ENCODE data around the gene WDR6. TPM values are rescaled to one million over a fixed set of nuclear protein-coding genes. Genes with fewer than 3 reads are reported as not detected.

Gene WDR6
- total and polyA plus RNA-seq, 5 experiments from 2014 or later, result 96.3 to 351 (median 126) TPM

DNA sequence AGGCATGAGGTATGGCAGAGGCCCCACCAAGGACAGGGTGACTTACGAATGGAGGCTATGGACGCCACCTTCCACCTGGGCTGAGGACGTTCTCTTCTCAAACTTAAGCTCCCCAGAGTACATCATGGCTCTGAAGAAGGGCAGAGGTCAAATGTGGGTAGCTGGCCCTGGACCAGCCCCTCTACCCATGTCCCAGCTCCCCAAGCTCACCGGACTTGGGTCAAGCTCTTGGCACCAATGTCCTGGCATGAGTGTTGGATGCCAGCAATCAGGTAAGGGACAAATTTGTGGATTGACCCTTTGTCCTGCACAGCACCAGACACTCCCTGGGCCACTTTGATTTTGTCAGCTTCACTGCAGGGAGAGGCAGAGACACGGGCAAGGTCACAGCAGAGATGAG is 17.3 kb downstream of the WDR6 start:
- peak overlapping the region in 2 of 10 donors; percentile 33 to 47 for H3K27ac Mint-ChIP-seq
- H3K36me3 Mint-ChIP-seq, result peaks cover 0 to 37% (median 1%) of the 10 kb centered on the region in 3 donors
- DNase-seq (peak in 1 of 10 donors; percentile 41), ATAC-seq (no peak)
- H3K9me3 Mint-ChIP-seq, result no peaks in the 10 kb centered on the region
- peaks cover 24 to 74% (median 61%) of the 10 kb centered on the region in 4 donors for H3K4me1 Mint-ChIP-seq
- POLR2A ChIA-PET, result interaction anchor here (0.5 to 10.8 kb wide), 7 partner anchors 9 to 253 kb away, joined by 3 to 278 read pairs (median 6); partner anchors contain the start of genes P4HTM, QRICH1 and WDR6
- H3K4me3 Mint-ChIP-seq, result peak overlapping the region in 4 of 10 donors; percentile 33 to 99 (median 92)
- H3K27me3 Mint-ChIP-seq, result peaks cover 0 to 1% (median 0%) of the 10 kb centered on the region in 5 donors

DNA sequence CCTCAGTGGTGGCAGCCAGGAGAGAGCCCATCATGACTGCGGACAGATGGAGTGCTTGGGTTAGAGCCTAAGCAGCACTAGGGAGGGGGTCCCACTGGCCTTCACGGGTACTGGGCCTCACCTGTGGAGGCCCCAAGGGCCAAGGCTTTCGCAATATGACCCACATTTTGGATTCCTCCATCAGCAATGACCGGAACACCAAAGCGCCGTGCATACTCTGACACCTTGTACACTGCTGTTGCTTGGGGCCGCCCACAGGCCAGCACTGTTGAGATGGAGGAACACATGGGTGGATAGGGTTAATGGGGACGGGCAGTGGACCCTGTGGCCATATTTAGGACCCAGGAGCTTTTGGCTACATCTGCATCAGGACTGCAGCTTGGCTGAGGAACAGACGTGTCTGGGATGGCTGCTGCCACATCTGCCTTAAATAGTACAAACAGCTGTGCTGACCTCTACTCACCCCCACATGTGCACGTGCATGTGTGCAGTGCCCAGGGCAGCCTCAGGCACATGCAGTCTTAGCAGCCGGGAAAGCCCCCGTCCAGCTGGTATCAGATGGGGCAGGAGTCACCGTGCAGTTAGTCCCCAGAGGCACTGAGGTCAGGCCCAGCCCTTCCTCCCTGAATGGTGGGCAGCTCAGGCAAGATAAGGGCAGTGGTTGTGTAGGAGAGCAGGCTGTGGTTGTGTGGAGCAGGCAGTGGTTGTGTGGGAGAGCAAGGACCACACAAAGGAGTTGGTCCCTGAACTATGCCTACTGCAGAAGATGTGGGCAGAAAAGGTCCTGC is 18.0 kb downstream of the WDR6 start:
- POLR2A ChIA-PET, result interaction anchor here (0.6 to 10.8 kb wide), 6 partner anchors 10 to 253 kb away, joined by 4 to 278 read pairs (median 40); partner anchors contain the start of genes P4HTM and WDR6
- peaks cover 0 to 38% (median 1%) of the 10 kb centered on the region in 3 donors for H3K36me3 Mint-ChIP-seq

DNA sequence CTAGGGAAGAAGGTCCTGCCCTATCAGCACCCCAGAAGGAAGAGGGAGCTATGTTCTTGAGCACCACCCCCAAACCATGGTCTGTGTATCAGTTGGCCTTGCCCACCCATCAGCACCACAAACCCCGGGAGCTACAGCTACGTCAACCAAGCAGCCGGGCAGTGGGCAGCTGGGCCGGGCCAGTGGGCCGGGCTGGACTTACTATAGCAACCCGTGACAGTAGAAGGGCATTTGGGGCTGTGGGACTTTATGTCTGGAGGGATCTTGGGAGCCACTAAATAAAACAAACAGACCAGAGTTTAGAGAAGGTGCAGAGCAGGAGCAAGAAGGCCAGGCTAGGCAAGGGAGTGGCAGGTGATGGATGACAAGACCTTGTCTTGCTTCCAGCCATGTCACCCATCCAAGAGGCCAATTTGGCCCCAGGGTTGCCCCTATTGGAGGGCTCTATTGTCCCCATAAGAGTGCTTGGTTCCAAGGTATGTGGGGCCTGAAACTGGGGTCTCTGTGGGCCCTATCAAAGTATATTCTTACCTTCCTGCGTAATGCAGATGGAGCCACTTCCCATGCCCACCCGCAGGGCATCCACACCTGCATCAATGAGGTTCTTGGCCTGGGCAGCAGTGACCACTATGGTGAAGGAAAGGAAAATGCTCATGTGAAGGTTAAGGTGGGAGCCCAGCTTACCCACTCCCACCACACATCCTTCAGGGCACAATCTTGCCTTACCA is 18.8 kb downstream of the WDR6 start:
- peak in 1 of 10 donors; percentile 36 for DNase-seq
- H3K36me3 Mint-ChIP-seq, result peaks cover 0 to 46% (median 1%) of the 10 kb centered on the region in 3 donors

More for the DNA sequence above, 18.0 kb downstream of the WDR6 start:
- Mint-ChIP-seq H3K27ac (peak overlapping the region in 7 of 10 donors; percentile 29 to 75 (median 38)), H3K4me3 (peak overlapping the region in 2 of 10 donors; percentile 28 to 51), H3K4me1 (peaks cover 25 to 73% (median 57%) of the 10 kb centered on the region in 4 donors), H3K27me3 (peaks cover 0 to 1% (median 0%) of the 10 kb centered on the region in 5 donors), H3K9me3 (no peaks in the 10 kb centered on the region)
- ATAC-seq, result no peak
- peak in 1 of 10 donors; percentile 60 for DNase-seq

DNA sequence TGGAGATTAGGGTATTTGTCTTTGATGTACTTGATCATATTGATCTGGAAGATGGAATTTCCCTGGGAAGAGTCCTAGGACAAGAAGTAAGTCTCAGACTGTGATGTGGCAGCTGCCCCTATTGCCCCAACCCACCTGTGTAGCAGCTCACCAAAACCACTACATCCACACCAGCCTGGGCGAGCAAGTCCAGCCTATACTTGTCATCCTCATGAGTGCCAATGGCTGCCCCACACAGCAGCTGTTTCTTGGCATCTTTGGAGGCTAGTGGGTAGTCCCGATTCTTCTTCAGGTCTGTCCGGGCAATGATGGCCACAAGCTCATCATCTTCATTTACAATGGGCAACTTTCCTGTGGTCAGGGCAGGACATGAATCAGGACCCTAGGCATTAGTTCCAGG is 19.3 kb downstream of the WDR6 start:
- peak in 1 of 10 donors; percentile 59 for DNase-seq
- Mint-ChIP-seq H3K36me3 (peaks cover 0 to 52% (median 3%) of the 10 kb centered on the region in 3 donors), H3K27me3 (no peaks in the 10 kb centered on the region), H3K27ac (peak overlapping the region in 7 of 10 donors; percentile 27 to 99 (median 56)), H3K4me3 (peak overlapping the region in 3 of 10 donors; percentile 29 to 37 (median 31)), H3K4me1 (peaks cover 23 to 62% (median 51%) of the 10 kb centered on the region in 4 donors), H3K9me3 (no peaks in the 10 kb centered on the region)
- POLR2A ChIA-PET, result interaction anchor here (2.4 to 10.8 kb wide), 3 partner anchors 12 to 38 kb away, joined by 9 to 194 read pairs (median 67); partner anchors contain the start of genes P4HTM and WDR6
- no peak for ATAC-seq

More for the DNA sequence above, 18.8 kb downstream of the WDR6 start:
- ATAC-seq, result no peak
- no peaks in the 10 kb centered on the region for H3K9me3 Mint-ChIP-seq
- H3K4me3 Mint-ChIP-seq, result peak overlapping the region in 4 of 10 donors; percentile 28 to 51 (median 34)
- peak overlapping the region; percentile 6 to 75 (median 42) for H3K27ac Mint-ChIP-seq
- H3K4me1 Mint-ChIP-seq, result peaks cover 25 to 68% (median 54%) of the 10 kb centered on the region in 4 donors
- POLR2A ChIA-PET, result interaction anchor here (2.4 to 10.8 kb wide), 3 partner anchors 11 to 37 kb away, joined by 9 to 194 read pairs (median 67); partner anchors contain the start of genes P4HTM and WDR6
- peaks cover 0 to 1% (median 0%) of the 10 kb centered on the region in 5 donors for H3K27me3 Mint-ChIP-seq

DNA sequence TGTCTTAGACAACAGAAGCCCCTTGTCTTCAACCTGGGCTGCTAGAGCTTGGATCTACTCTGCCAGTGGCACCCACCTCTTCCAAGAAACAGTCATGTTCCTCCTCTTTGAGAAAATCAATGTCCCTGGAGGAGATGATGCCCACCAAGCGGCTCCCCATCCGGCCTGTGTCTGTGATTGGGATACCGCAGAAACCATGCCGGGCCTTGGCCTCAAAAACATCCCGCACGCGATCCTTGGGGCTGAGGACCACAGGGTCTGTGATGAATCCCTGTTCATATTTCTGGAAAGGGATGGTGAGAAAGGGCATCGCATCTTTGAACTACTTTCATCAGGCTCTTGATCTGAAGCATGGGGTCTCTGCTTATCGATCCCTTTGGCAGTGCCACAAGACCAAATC is 20.4 kb downstream of the WDR6 start:
- DNase-seq, result no peak
- peaks cover 0 to 62% (median 9%) of the 10 kb centered on the region in 3 donors for H3K36me3 Mint-ChIP-seq
- no peaks in the 10 kb centered on the region for H3K27me3 Mint-ChIP-seq
- no peak for ATAC-seq
- H3K9me3 Mint-ChIP-seq, result no peaks in the 10 kb centered on the region
- POLR2A ChIA-PET, result interaction anchor here (0.6 to 10.8 kb wide), 4 partner anchors 9 to 58 kb away, joined by 4 to 194 read pairs (median 60); partner anchors contain the start of genes DALRD3, P4HTM and WDR6
- peaks cover 21 to 58% (median 49%) of the 10 kb centered on the region in 4 donors for H3K4me1 Mint-ChIP-seq
- H3K4me3 Mint-ChIP-seq, result peak overlapping the region in 4 of 10 donors; percentile 28 to 95 (median 76)
- peak overlapping the region; percentile 11 to 99 (median 73) for H3K27ac Mint-ChIP-seq

DNA sequence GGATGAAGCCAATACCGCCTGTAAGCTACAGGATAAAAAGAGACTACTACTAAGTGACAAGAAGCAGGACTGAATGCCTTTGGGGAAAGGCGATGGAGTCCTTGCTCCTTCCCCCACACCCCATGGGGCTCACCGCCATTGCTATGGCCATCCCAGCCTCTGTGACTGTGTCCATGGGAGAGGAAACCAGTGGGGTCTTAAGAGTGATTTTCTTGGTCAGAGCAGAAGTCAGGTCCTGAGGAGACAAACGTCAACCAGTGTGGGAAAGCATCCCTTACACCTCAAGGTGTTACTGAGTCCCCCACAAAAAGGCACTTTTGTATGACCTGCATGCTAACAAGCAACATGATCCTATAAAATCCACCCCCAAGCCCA is 21.1 kb downstream of the WDR6 start:
- Mint-ChIP-seq H3K36me3 (peaks cover 0 to 66% (median 9%) of the 10 kb centered on the region in 3 donors), H3K4me3 (peak overlapping the region; percentile 87 to 96 (median 96)), H3K27ac (peak overlapping the region; percentile 93 to 100 (median 99)), H3K9me3 (no peaks in the 10 kb centered on the region), H3K4me1 (peaks cover 19 to 51% (median 43%) of the 10 kb centered on the region in 4 donors), H3K27me3 (no peaks in the 10 kb centered on the region)
- no peak for ATAC-seq
- POLR2A ChIA-PET, result interaction anchor here (0.6 to 10.8 kb wide), 7 partner anchors 10 to 311 kb away, joined by 3 to 194 read pairs (median 4); partner anchors contain the start of genes DALRD3, IP6K2, P4HTM and WDR6
- no peak for DNase-seq

DNA sequence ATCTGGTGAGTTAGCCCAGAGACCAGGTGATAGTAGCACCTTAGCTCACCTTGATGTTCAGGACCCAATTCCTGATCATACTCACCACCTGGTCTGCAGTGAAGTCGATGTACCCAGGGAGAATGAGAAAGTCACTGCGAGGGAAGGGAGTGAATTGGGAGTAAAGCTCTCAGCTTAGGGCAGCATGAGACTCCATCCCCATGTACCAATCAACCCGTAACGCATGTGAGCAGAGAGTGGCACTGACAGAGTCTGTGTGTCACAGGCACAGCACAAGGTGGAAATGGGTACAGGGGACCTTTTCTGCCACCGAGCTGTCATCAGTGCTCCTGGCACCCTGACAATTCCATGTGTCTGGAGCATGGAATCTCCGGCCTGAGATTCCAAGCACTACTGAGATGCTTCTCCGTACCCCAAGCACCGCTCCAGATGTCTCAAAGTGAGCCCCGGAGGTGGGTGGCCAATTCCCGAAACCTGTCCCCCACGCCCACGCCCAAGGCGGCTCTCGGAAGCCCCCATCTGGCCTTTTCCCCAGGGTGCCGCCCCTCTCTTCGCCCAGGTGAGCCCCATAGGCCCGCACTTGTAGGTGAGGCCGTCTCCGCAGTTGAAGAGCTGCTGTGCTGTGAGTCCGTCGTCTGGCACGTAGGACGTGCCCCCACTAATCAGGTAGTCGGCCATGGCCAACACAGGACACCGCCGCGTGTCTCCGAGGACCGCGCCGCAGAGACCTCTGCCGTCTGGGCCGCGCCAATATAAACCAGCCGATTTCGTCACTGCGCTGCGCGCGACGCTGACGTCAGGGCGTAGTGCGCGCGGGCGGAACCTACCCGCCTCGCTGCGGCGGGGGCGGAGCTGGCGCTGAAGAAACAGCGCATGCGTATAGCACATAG is 21.7 kb downstream of the WDR6 start, which contains the start of gene IMPDH2:
IMPDH2 (minus strand) TSS at position 726 of the 890 bp plus-strand sequence; CDS start at position 678, 48 bp downstream.
- peak within 1 kb of the TSS; percentile 93 to 100 (median 99) for H3K27ac Mint-ChIP-seq
- H3K4me3 Mint-ChIP-seq, result peak within 1 kb of the TSS; percentile 87 to 96 (median 96)
- peak; percentile 88 to 95 (median 92) for DNase-seq
- H3K4me1 Mint-ChIP-seq, result peaks cover 19 to 45% (median 38%) of the 10 kb centered on the region in 4 donors
- H3K9me3 Mint-ChIP-seq, result no peaks in the 10 kb centered on the region
- no peaks in the 10 kb centered on the region for H3K27me3 Mint-ChIP-seq
- peak; percentile 92 to 93 for ATAC-seq
- POLR2A ChIA-PET, result interaction anchor here (0.6 to 10.8 kb wide), 14 partner anchors 9 to 1036 kb away, joined by 3 to 194 read pairs (median 4); partner anchors contain the start of genes ARIH2, DALRD3, IP6K2 and KLHDC8B
- H3K36me3 Mint-ChIP-seq, result peaks cover 0 to 65% (median 9%) of the 10 kb centered on the region in 3 donors

DNA sequence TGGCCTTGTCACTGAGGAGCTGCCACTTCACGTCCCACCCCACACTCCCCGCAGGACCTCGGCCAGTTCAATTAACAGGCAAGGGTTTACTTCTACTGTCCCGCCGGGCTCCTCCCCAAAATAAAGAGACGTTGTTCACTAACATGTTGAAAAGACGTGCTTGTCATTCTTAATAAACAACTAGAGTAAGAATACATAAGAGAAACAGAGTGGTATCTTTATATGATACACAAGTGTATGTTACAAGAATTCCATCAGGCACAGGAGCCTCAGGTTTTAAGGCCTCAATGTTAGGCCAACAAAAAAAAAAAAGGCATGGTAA is 22.3 kb downstream of the WDR6 start:
- no peak for DNase-seq
- H3K36me3 Mint-ChIP-seq, result peaks cover 0 to 65% (median 9%) of the 10 kb centered on the region in 3 donors
- H3K27ac Mint-ChIP-seq, result peak overlapping the region; percentile 93 to 100 (median 99)
- ATAC-seq, result no peak
- peaks cover 19 to 39% (median 35%) of the 10 kb centered on the region in 4 donors for H3K4me1 Mint-ChIP-seq
- no peaks in the 10 kb centered on the region for H3K27me3 Mint-ChIP-seq
- POLR2A ChIA-PET, result interaction anchor here (0.6 to 10.8 kb wide), 13 partner anchors 9 to 1037 kb away, joined by 3 to 194 read pairs (median 4); partner anchors contain the start of genes ARIH2, DALRD3, IP6K2 and KLHDC8B
- H3K9me3 Mint-ChIP-seq, result no peaks in the 10 kb centered on the region
- H3K4me3 Mint-ChIP-seq, result peak overlapping the region; percentile 87 to 96 (median 96)

DNA sequence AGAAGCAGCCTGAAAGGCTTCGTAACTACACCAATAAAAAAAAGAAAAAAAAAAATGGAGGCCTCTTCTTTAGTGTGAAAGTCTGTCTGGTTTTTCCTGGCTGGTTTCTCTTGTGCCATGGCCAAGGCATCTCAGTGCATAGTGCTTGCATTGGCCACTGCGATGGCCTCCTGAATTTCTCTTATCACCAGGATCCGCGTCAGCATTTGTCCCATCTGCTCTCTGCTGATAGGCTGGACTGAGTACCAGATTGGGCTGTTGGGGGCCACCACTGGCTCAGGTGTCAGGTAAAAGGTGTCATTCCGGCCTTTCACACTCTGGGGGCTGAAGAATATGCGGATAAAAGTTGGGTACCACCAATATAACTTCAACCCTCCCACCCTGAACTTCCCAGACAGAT is 23.1 kb downstream of the WDR6 start:
- Mint-ChIP-seq H3K27ac (peak overlapping the region in 8 of 10 donors; percentile 19 to 99 (median 82)), H3K4me3 (no peak overlapping the region), H3K9me3 (no peaks in the 10 kb centered on the region), H3K4me1 (peaks cover 21 to 35% (median 30%) of the 10 kb centered on the region in 4 donors), H3K36me3 (peaks cover 0 to 65% (median 9%) of the 10 kb centered on the region in 3 donors), H3K27me3 (no peaks in the 10 kb centered on the region)
- POLR2A ChIA-PET, result interaction anchor here (2.3 kb wide), 1 partner anchor 9 kb away, joined by 18 read pairs; the partner anchor contains the start of gene NDUFAF3
- DNase-seq (no peak), ATAC-seq (no peak)

DNA sequence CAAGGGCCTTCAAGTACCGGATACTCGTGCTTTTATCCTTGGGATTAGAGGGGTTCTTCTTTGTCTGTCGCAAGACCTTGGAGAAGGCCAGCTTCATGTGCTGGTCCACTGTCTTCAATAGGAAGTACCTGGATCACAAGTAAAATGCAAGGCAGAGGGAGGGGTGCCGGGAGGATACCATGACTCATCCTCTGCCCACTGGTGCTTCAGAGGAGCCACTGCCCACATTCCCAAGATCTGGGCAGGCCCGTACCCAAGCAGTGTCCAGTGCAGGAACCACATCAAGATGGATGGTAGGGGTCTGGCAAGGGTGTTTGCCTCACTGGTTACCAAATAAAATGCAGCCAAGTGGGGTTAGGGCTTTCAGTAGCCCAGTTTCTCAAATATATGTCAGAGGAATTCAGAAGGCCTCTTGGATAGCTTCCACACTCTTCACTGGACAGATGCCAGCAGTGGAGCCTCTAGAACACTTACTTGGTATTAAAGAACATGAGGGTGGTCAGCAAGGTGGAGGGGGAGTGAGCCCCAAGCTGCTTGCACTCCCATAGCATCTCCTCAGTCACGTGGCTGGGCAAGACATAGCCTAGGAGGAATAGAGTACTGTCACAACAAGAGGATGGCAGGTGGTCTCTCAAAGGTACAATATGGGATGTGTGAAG is 25.6 kb downstream of the WDR6 start:
- no peaks in the 10 kb centered on the region for H3K27me3 Mint-ChIP-seq
- H3K4me1 Mint-ChIP-seq, result peaks cover 15 to 30% (median 20%) of the 10 kb centered on the region in 4 donors
- no peak for DNase-seq
- ATAC-seq, result no peak
- peak overlapping the region in 3 of 10 donors; percentile 55 to 90 (median 66) for H3K27ac Mint-ChIP-seq
- peaks cover 0 to 77% (median 9%) of the 10 kb centered on the region in 3 donors for H3K36me3 Mint-ChIP-seq
- no peak overlapping the region for H3K4me3 Mint-ChIP-seq
- H3K9me3 Mint-ChIP-seq, result no peaks in the 10 kb centered on the region
- POLR2A ChIA-PET, result interaction anchor here (1.0 kb wide), 1 partner anchor 11 kb away, joined by 5 read pairs; the partner anchor contains the start of gene NDUFAF3

All from naive thymus-derived CD8-positive, alpha-beta T cell (primary cell).